Cardiac fibroblast (primary cell): ENCODE measurements around the gene KAZN.

ENCODE experiments used
- DNase-seq, 2 donors: peaks; one replicate each; pipeline versions ENCODE4 v3.0.0 to v3.0.0-alpha.2; 2010; ENCODE audit warnings: low read depth in 2 of 2
- H3K4me3 ChIP-seq, 2 donors: replicated peaks in 1 of 2; 1 replicate in 1 of 2; 2 replicates in 1 of 2; pipeline ENCODE4 v1.5.1; 2011; ENCODE audit warnings: low read depth in 2 of 2, low read length in 2 of 2, mild to moderate bottlenecking in 2 of 2, moderate library complexity in 1 of 2
- CTCF ChIP-seq: IDR thresholded peaks from one replicate; pipeline ENCODE4 v1.5.1; 2011; ENCODE audit warnings: low read depth, mild to moderate bottlenecking, low read length, inconsistent platforms

KAZN gene

GRCh38 chr1:15117671-15118325, 519.3 kb downstream of the KAZN start:
- no peak overlapping the region for H3K4me3 ChIP-seq
- no peak for TF ChIP-seq CTCF
- no peak for DNase-seq

DNA sequence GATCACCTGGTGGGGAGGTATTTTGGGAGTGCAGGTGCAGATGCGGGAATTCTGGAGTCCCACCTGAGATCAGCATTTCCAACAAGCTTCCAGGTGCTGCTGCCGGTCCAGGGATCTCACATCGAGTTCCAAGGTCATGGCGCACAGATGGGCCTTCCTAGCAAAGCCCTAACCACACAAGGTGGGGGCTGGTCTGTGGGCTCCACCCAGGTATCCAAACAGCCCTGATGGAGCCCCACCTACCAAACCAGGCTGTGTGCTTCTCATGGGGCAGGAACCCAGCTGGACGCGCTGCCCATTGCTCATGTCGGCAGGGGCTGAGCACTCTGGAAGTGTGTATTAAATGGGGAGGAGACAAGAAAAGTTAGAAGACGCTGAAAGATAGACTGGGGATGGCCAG, 520.1 kb downstream of the KAZN start:
- H3K4me3 ChIP-seq = no peak overlapping the region
- no peak for TF ChIP-seq CTCF
- DNase-seq = no peak

- DNase-seq = no peak
- no peak for TF ChIP-seq CTCF
- H3K4me3 ChIP-seq = no peak overlapping the region
Observed at GRCh38 chr1:15120251-15120945, 521.9 kb downstream of the KAZN start.

DNA sequence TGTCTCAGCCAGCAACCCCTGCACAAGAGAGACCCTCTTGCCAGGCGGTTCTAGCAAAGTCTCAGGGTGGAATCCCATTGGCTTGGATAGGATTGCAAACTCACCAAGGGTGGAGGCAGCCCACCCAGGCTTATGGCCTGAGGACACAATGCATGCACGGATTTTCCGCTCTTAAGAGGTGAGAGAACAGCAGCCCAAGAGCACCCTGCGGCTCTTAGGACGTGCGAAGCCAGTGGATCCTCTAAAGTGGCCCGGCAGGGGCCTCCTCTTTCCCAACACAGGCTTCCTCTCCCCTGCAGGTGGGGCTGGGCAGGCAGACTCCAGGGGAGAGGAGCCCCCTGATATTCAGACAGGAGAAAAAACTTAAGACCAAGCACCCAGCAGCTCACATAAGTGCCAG, 523.8 kb downstream of the KAZN start:
- no peak overlapping the region for H3K4me3 ChIP-seq
- no peak for DNase-seq
- TF ChIP-seq CTCF = no peak

GRCh38 chr1:15123270-15123669, 524.8 kb downstream of the KAZN start:
- no peak for DNase-seq
- H3K4me3 ChIP-seq = no peak overlapping the region
- no peak for TF ChIP-seq CTCF

GRCh38 chr1:15123925-15124324, 525.4 kb downstream of the KAZN start:
- DNase-seq = no peak
- no peak for TF ChIP-seq CTCF
- no peak overlapping the region for H3K4me3 ChIP-seq
